Femur (tissue), 1 donor: ENCODE measurements around the gene OR5M11.
"Not testable (repeated sequence)": the region's sequence is repeated elsewhere in the genome, so short reads cannot be mapped to it uniquely, and the experiment has no call there.

Experiments
- DNase-seq: peaks from one replicate; pipeline ENCODE4 v3.0.0-alpha.2; 2017

Gene OR5M11

DNA sequence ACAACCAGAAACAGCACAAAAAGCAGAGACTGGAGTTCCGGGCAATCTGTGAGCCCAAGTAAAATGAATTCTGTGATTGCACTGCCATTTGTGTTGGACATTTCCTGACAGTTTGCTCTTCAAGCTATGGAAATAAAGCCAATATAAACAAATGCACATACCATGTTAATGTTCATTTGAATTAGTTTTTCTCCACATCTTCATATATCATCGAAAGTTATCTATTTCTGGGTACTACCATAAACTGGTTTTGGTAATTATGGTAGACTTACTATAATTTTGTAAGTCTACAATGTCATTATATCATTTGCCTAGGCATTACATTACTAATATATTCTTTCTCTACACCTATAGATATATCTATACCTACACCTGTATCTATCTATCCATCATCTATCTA is at the start of gene OR5M11:
Gene OR5M11, minus strand, starts transcription at position 101 of the 400 bp plus-strand sequence. Its CDS starts 0 bp downstream, at position 101.
- DNase-seq, result no peak

- not testable (repeated sequence) for DNase-seq
Measured at GRCh38 chr11:56592088-56592717, 49.1 kb upstream of the OR5M11 start.

GRCh38 chr11:56577621-56578020 is 34.6 kb upstream of the OR5M11 start, which contains the start of gene OR5M10:
Gene OR5M10, minus strand, starts transcription at chr11:56577721. Its CDS starts 0 bp downstream, at chr11:56577721.
- DNase-seq, result no peak

DNA sequence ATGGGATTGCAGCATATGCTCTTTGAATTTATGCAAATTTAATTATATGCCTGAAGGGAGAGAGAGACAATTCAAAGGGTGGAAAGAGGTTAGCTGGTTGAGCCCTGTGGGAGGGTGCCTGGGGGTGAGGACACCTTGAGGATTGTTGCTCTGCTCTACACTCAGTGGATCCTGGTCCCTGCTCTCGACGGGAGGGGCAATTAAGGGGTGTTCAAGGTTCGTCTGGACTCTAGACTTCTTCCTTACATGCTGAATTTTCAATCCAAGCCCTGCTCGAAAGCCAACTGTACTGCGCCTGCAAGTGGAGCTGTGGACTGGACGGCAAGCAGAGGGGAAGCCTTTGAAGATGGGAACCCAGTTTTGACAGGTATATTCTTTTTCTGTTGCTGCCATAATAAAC is 15.5 kb upstream of the OR5M11 start:
- DNase-seq, result no peak

DNA sequence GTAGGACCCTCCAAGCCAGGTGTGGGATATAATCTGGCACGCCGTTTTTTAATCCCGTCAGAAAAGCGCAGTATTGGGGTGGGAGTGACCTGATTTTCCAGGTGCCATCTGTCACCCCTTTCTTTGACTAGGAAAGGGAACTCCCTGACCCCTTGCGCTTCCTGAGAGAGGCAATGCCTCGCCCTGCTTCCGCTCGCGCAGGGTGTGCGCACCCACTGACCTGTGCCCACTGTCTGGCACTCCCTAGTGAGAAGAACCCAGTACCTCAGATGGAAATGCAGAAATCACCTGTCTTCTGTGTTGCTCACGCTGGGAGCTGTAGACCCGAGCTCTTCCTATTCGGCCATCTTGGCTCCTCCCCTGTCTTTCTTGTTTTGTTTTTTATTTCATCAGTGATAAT is 11.6 kb upstream of the OR5M11 start:
- not testable (repeated sequence) for DNase-seq

DNA sequence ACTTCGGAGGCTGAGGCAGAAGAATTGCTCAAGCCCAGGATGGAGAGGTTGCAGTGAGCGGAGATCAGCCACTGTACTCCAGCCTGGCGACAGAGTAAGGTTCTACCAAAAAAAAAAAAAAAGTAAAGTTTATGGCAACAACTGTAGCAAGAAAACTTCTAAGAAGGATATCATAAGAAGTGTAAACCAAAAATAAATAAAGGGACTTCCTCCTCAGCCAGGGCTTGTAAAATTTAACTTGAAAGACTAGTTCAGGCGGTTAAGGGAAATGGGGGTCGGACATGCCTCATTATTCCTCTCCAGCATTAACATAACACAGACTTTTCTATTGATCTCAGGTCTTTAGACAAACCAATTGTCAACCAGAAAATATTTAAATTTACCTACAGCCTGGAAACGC is 2.5 kb upstream of the OR5M11 start:
- DNase-seq, result no peak

GRCh38 chr11:56543739-56544138 is 682 bp upstream of the OR5M11 start:
- DNase-seq, result no peak

GRCh38 chr11:56533054-56533740 is 9.9 kb downstream of the OR5M11 start:
- DNase-seq, result no peak

GRCh38 chr11:56531856-56532255 is 11.2 kb downstream of the OR5M11 start:
- DNase-seq, result no peak

DNA sequence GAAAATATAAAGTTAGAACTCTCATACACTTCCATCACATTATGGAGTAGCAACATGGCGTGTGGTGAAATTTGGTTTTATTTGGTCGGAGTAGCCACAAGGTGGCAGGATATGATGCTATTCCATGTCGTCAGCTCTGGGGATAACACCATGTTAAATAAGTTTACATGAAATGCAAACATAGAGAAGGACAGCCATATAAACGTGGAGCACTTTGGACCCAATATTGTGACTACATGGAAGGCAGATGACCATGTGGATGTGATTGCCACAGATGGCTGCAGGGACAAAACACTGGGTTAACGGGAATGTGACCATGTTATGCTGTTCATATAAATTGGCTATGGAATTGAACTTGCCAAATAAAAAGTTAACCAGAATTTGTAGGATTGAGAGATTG is 21.0 kb downstream of the OR5M11 start:
- no peak for DNase-seq

DNA sequence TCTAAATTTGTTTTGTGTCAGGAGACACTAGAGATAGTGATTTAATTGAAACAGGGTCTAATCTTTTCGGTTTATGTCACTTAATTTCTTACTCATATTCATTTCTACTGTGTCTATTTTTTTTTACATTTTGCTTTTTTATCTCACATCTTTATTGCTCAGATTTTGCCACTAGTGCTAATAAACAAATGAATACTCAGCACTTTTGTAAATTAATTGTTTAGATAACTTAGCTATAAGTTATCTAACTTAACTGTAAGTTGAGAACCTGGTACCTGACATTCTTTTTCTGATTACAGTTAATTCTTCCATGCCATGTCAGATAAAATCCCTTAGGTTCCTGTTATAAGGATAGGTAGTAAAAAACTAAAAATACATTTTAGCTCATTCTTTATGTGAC is 29.8 kb downstream of the OR5M11 start:
- no peak for DNase-seq

DNA sequence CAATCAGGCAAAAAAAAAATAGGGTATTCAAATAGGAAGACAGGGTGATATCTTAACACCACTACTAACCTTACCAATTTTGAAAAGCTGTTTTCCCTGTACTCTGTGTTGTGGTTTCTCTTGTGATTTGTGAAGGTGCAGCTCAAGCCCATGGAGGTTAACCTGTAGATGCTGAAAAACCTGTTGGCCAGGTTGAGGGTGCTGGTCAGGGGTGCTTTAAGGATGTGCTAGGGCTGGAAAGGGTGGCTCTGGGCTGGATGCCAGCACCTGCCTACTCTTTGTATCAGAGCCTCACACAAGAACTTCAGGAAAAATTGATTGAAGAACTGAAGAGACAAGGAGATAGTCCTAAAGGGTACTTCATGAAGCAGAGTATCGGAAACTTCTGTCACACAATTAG is 33.6 kb downstream of the OR5M11 start:
- no peak for DNase-seq

GRCh38 chr11:56497010-56497409 is 46.0 kb downstream of the OR5M11 start:
- DNase-seq, result no peak

GRCh38 chr11:56495117-56495516 is 47.9 kb downstream of the OR5M11 start:
- no peak for DNase-seq
